Neural cell (in vitro differentiated cells): Measurements from ENCODE around the gene BCAN.

ENCODE experiments used
- EP300 ChIP-seq: fragments of 450-650 bp; conservative IDR thresholded peaks from 2 replicates; pipeline ENCODE4 v1.6.1; 2014; ENCODE audit warnings: antibody characterized with exemption, mild to moderate bottlenecking, moderate library complexity; ENCODE audit not compliant: poor library complexity, severe bottlenecking
- MXI1 ChIP-seq: fragments of 450-650 bp; conservative IDR thresholded peaks from 2 replicates; pipeline ENCODE4 v1.6.1; 2014; ENCODE audit warnings: antibody characterized with exemption, mild to moderate bottlenecking; ENCODE audit not compliant: poor library complexity, severe bottlenecking
- TF ChIP-seq, protein P1 (sequence below): fragments of 450-650 bp; IDR thresholded peaks from 2 replicates; pipeline ENCODE4 v1.5.1; 2014; ENCODE audit warnings: antibody characterized with exemption, mild to moderate bottlenecking, moderate library complexity; ENCODE audit not compliant: poor library complexity, severe bottlenecking
- TF ChIP-seq, protein P2 (sequence below): IDR thresholded peaks from 2 replicates; pipeline ENCODE4 v1.6.1; 2012; ENCODE audit warnings: borderline replicate concordance

DNA sequence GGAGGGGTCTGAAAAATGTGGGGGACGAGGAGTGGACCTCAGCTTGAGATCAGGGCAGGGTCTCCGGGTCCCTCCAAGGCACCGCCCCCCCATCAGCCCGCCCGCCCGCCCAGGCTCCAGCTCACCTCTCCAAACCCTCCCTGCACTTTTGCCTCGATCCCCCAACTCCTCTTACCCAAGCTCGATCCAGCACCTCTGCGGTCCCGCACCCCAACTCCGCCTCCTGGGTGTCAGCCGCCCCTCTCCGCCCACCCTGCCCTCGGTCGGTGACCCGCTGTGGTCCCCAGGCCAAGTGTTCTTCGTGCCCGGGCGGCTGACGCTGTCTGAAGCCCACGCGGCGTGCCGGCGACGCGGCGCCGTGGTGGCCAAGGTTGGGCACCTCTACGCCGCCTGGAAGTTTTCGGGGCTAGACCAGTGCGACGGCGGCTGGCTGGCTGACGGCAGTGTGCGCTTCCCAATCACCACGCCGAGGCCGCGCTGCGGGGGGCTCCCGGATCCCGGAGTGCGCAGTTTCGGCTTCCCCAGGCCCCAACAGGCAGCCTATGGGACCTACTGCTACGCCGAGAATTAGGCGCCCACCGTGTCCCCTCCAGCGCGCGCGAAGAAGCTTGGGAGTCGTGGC, 17.0 kb upstream of the BCAN start:
- TF ChIP-seq EP300 (no peak), MXI1 (no peak)
- TF ChIP-seq, protein P1, sequence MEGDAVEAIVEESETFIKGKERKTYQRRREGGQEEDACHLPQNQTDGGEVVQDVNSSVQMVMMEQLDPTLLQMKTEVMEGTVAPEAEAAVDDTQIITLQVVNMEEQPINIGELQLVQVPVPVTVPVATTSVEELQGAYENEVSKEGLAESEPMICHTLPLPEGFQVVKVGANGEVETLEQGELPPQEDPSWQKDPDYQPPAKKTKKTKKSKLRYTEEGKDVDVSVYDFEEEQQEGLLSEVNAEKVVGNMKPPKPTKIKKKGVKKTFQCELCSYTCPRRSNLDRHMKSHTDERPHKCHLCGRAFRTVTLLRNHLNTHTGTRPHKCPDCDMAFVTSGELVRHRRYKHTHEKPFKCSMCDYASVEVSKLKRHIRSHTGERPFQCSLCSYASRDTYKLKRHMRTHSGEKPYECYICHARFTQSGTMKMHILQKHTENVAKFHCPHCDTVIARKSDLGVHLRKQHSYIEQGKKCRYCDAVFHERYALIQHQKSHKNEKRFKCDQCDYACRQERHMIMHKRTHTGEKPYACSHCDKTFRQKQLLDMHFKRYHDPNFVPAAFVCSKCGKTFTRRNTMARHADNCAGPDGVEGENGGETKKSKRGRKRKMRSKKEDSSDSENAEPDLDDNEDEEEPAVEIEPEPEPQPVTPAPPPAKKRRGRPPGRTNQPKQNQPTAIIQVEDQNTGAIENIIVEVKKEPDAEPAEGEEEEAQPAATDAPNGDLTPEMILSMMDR: no peak
- TF ChIP-seq, protein P2, sequence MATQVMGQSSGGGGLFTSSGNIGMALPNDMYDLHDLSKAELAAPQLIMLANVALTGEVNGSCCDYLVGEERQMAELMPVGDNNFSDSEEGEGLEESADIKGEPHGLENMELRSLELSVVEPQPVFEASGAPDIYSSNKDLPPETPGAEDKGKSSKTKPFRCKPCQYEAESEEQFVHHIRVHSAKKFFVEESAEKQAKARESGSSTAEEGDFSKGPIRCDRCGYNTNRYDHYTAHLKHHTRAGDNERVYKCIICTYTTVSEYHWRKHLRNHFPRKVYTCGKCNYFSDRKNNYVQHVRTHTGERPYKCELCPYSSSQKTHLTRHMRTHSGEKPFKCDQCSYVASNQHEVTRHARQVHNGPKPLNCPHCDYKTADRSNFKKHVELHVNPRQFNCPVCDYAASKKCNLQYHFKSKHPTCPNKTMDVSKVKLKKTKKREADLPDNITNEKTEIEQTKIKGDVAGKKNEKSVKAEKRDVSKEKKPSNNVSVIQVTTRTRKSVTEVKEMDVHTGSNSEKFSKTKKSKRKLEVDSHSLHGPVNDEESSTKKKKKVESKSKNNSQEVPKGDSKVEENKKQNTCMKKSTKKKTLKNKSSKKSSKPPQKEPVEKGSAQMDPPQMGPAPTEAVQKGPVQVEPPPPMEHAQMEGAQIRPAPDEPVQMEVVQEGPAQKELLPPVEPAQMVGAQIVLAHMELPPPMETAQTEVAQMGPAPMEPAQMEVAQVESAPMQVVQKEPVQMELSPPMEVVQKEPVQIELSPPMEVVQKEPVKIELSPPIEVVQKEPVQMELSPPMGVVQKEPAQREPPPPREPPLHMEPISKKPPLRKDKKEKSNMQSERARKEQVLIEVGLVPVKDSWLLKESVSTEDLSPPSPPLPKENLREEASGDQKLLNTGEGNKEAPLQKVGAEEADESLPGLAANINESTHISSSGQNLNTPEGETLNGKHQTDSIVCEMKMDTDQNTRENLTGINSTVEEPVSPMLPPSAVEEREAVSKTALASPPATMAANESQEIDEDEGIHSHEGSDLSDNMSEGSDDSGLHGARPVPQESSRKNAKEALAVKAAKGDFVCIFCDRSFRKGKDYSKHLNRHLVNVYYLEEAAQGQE: no peak
